Smooth muscle cell (in vitro differentiated cells): ENCODE measurements around the gene CLTA. TPM values are rescaled to one million over a fixed set of nuclear protein-coding genes. Genes with fewer than 3 reads are reported as not detected.

Source experiments
- DNase-seq: peaks from one replicate; lab custom pipeline; 2025; ENCODE audit not compliant: unreplicated experiment; lab: John Stamatoyannopoulos, UW
- H2AFZ ChIP-seq: fragments of 200-600 bp; sonication (generic); 2 replicates; pipeline ENCODE4 v1.6.0; 2016; ENCODE audit warnings: antibody characterized with exemption, low read depth, mild to moderate bottlenecking
- H3F3A ChIP-seq: fragments of 200-600 bp; sonication (generic); 2 replicates; pipeline ENCODE4 v1.6.0; 2017; ENCODE audit warnings: antibody characterized with exemption, low read depth
- H3K27ac ChIP-seq: fragments of 200-600 bp; sonication (generic); 2 replicates; pipeline ENCODE4 v1.5.1; 2016; ENCODE audit warnings: low read depth, mild to moderate bottlenecking
- H3K27me3 ChIP-seq: fragments of 200-600 bp; sonication (generic); 2 replicates; pipeline ENCODE4 v1.6.1; 2016; ENCODE audit warnings: low read depth, mild to moderate bottlenecking
- H3K36me3 ChIP-seq: fragments of 200-600 bp; sonication (generic); 2 replicates; pipeline ENCODE4 v1.5.1; 2016; ENCODE audit warnings: low read depth
- H3K4me1 ChIP-seq: fragments of 200-600 bp; sonication (generic); 2 replicates; pipeline ENCODE4 v1.5.1; 2016; ENCODE audit warnings: low read depth
- H3K4me2 ChIP-seq: fragments of 200-600 bp; sonication (generic); 2 replicates; pipeline ENCODE4 v1.6.0; 2016; ENCODE audit warnings: mild to moderate bottlenecking
- H3K4me3 ChIP-seq: fragments of 200-600 bp; sonication (generic); 2 replicates; pipeline ENCODE4 v1.5.1; 2016; ENCODE audit warnings: mild to moderate bottlenecking
- H3K79me2 ChIP-seq: fragments of 200-600 bp; sonication (generic); 2 replicates; pipeline ENCODE4 v1.6.0; 2016; ENCODE audit warnings: low read depth, mild to moderate bottlenecking
- H3K9ac ChIP-seq: fragments of 200-600 bp; sonication (generic); 2 replicates; pipeline ENCODE4 v1.6.0; 2016; ENCODE audit warnings: low read depth
- H3K9me3 ChIP-seq: fragments of 200-600 bp; sonication (generic); replicated peaks from 2 replicates; pipeline ENCODE4 v1.5.1; 2016; ENCODE audit warnings: low read depth
- H4K20me1 ChIP-seq: fragments of 200-600 bp; sonication (generic); 2 replicates; pipeline ENCODE4 v1.6.0; 2016; ENCODE audit warnings: low read depth
- WGBS: methylation state at CpG from one replicate; pipeline ENCODE4 v1.1.7; 2016; ENCODE audit warnings: low lambda C conversion rate; 5-methylcytosine and 5-hydroxymethylcytosine counted together
- polyA plus RNA-seq: library from polyadenylated mRNA; unstranded; fragments of >200 nt; fragmentation: Nextera tagmentation; extraction: Ambion mirVana; gene quantifications from 2 replicates; pipeline ENCODE4 v1.2.1, GENCODE V29; 2016
- total RNA-seq: library from RNA; depleted of rRNA; stranded (reverse); fragments of >200 nt; gene quantifications from 2 replicates; pipeline ENCODE4 v1.2.3, GENCODE V29; 2014
- TF ChIP-seq, protein P1 (sequence below): fragments of 200-600 bp; sonication (generic); IDR thresholded peaks from 2 replicates; pipeline ENCODE4 v1.5.1; 2017; ENCODE audit warnings: borderline replicate concordance, mild to moderate bottlenecking, antibody characterized with exemption; ENCODE audit not compliant: insufficient read depth, poor library complexity, severe bottlenecking

The CLTA gene
- total and polyA plus RNA-seq, 2 experiments from 2014 or later = 206 to 226 TPM

DNA sequence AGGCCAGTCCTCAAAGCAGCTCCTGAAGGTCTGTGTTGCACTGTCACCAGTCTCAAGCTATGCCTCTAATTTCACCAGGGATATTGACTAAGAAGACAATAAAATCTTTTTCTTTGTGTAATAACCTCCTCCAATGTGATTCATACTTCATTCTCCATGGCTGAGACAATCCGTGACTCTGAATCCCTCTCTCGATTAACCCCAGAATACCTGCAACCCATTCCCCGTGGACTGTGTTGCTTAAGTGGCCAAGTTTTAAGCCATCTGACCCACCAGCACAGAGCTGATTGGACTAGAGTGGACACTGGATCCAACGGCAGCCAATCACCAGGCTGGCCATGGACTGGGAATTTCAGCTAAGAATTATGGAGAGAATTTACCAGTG is 26.9 kb upstream of the CLTA start:
- 40% methylated on average over 4 of the region's 4 CpGs for WGBS
- Histone ChIP-seq H3K9ac (peak overlapping the region; percentile 37), H2AFZ (no peak overlapping the region), H3K9me3 (no peaks in the 10 kb centered on the region), H3K4me1 (peaks cover 27% of the 10 kb centered on the region), H3K79me2 (no peaks in the 10 kb centered on the region), H3K27ac (peak overlapping the region; percentile 86), H3K27me3 (no peaks in the 10 kb centered on the region), H4K20me1 (no peaks in the 10 kb centered on the region), H3K4me3 (no peak overlapping the region), H3K4me2 (peak overlapping the region; percentile 37), H3K36me3 (no peaks in the 10 kb centered on the region), H3F3A (peaks cover 18% of the 10 kb centered on the region)
- TF ChIP-seq, protein P1, sequence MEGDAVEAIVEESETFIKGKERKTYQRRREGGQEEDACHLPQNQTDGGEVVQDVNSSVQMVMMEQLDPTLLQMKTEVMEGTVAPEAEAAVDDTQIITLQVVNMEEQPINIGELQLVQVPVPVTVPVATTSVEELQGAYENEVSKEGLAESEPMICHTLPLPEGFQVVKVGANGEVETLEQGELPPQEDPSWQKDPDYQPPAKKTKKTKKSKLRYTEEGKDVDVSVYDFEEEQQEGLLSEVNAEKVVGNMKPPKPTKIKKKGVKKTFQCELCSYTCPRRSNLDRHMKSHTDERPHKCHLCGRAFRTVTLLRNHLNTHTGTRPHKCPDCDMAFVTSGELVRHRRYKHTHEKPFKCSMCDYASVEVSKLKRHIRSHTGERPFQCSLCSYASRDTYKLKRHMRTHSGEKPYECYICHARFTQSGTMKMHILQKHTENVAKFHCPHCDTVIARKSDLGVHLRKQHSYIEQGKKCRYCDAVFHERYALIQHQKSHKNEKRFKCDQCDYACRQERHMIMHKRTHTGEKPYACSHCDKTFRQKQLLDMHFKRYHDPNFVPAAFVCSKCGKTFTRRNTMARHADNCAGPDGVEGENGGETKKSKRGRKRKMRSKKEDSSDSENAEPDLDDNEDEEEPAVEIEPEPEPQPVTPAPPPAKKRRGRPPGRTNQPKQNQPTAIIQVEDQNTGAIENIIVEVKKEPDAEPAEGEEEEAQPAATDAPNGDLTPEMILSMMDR = no peak
- no peak for DNase-seq

DNA sequence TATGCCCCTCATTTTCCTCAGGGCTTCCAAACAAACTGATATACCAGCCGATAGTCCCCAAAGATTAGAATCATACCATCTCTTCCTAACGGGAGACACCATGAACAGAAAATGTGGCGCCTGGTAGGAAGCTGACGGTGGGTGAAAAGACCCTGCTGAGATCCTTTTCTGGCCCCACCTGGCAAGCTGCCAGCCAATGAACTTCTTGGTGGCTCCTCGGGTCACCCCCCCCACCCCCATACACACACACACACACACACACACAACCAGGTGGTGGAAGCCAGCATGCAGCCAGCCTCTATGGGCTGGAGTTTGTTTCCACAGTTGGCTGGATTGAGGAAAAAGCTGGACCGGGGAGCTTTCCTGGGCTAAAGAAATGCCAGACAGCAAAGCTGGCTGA is 26.3 kb upstream of the CLTA start:
- H4K20me1 ChIP-seq = no peaks in the 10 kb centered on the region
- H3K4me1 ChIP-seq = peaks cover 27% of the 10 kb centered on the region
- peak overlapping the region; percentile 86 for H3K27ac ChIP-seq
- no peak overlapping the region for H3K4me3 ChIP-seq
- WGBS = 90% methylated on average over 6 of the region's 6 CpGs
- no peak overlapping the region for H3K9ac ChIP-seq
- H3K79me2 ChIP-seq = no peaks in the 10 kb centered on the region
- no peak overlapping the region for H2AFZ ChIP-seq
- no peak overlapping the region for H3K4me2 ChIP-seq
- TF ChIP-seq, protein P1 = no peak
- H3K36me3 ChIP-seq = no peaks in the 10 kb centered on the region
- peaks cover 18% of the 10 kb centered on the region for H3F3A ChIP-seq
- no peaks in the 10 kb centered on the region for H3K9me3 ChIP-seq
- no peak for DNase-seq
- H3K27me3 ChIP-seq = no peaks in the 10 kb centered on the region

DNA sequence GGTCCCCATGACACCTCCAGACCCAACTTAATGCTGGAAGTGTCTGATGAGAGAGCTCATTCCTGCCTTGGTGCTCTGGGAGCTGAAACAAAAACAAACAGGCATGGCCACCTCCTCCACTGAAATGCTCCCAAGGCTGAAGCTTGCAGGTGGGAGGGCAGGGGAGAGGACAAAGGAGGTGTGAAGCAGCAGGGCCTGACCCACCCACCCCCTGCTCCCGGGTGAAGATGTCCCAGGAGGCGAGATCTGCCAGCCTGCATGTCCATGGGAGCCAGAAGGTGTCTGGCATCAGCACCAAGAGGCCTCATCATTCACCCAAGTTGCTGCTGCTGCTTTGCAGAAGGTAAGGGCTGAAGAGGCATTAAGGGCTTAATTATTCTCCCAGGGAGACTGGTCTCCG is 25.7 kb upstream of the CLTA start:
- no peak overlapping the region for H2AFZ ChIP-seq
- H4K20me1 ChIP-seq = no peaks in the 10 kb centered on the region
- H3K4me3 ChIP-seq = no peak overlapping the region
- no peaks in the 10 kb centered on the region for H3K36me3 ChIP-seq
- TF ChIP-seq, protein P1 = no peak
- no peaks in the 10 kb centered on the region for H3K79me2 ChIP-seq
- no peaks in the 10 kb centered on the region for H3K9me3 ChIP-seq
- H3K9ac ChIP-seq = no peak overlapping the region
- peaks cover 27% of the 10 kb centered on the region for H3K4me1 ChIP-seq
- peaks cover 18% of the 10 kb centered on the region for H3F3A ChIP-seq
- H3K27me3 ChIP-seq = no peaks in the 10 kb centered on the region
- H3K27ac ChIP-seq = peak overlapping the region; percentile 86
- 61% methylated on average over 3 of the region's 3 CpGs for WGBS
- no peak for DNase-seq
- no peak overlapping the region for H3K4me2 ChIP-seq

DNA sequence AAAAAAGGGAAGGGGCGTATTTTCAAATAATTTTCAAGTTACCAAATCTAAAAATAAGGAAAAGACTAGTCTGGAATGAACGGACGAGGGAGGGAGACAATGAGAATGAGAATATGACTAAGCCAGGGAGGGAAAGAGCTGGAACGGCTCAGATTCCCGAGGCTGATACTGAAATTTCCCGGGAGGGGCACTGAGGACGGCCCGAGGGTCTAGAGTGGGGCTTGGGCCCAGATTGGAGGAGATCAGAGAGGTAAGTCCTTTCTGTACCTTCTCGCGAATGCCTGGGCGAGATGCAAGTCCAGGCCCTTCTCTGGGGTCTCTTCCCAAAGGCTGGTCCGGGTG is 24.9 kb upstream of the CLTA start:
- H3F3A ChIP-seq = peaks cover 14% of the 10 kb centered on the region
- H3K9me3 ChIP-seq = no peaks in the 10 kb centered on the region
- DNase-seq = no peak
- H3K27me3 ChIP-seq = no peaks in the 10 kb centered on the region
- no peaks in the 10 kb centered on the region for H3K36me3 ChIP-seq
- H3K4me2 ChIP-seq = peak overlapping the region; percentile 85
- peak overlapping the region; percentile 86 for H3K27ac ChIP-seq
- no peaks in the 10 kb centered on the region for H4K20me1 ChIP-seq
- peak overlapping the region; percentile 79 for H2AFZ ChIP-seq
- WGBS = 30% methylated on average over 10 of the region's 12 CpGs
- H3K79me2 ChIP-seq = no peaks in the 10 kb centered on the region
- H3K4me1 ChIP-seq = peaks cover 27% of the 10 kb centered on the region
- peak overlapping the region; percentile 53 for H3K4me3 ChIP-seq
- TF ChIP-seq, protein P1 = no peak
- no peak overlapping the region for H3K9ac ChIP-seq
